ENCODE measurements around the gene GARIN1A.

Gene GARIN1A

GRCh38 chr7:128691227-128691626, 19.1 kb downstream of the GARIN1A start:
- Histone ChIP-seq H3K4me1 (ENCODE audit: insufficient read depth, poor library complexity, severe bottlenecking) (no peaks in the 10 kb centered on the region), H3K27ac (ENCODE audit: poor library complexity, severe bottlenecking) (no peak overlapping the region), H3K27me3 (ENCODE audit: insufficient read depth, poor library complexity, severe bottlenecking) (no peaks in the 10 kb centered on the region), H3K9me3 (ENCODE audit: severe bottlenecking) (no peaks in the 10 kb centered on the region), H3K36me3 (ENCODE audit: low read depth) (no peaks in the 10 kb centered on the region), H3K4me3 (ENCODE audit: severe bottlenecking) (no peak overlapping the region)
- ATAC-seq (ENCODE audit: low read depth) (no peak), DNase-seq (ENCODE audit: low spot score) (no peak)
- TF ChIP-seq CTCF (IDR thresholded peaks at IDR 0.05; ENCODE audit: poor library complexity, severe bottlenecking): no peak

- Histone ChIP-seq H3K27ac (ENCODE audit: poor library complexity, severe bottlenecking) (no peak overlapping the region), H3K4me1 (ENCODE audit: insufficient read depth, poor library complexity, severe bottlenecking) (no peaks in the 10 kb centered on the region), H3K9me3 (ENCODE audit: severe bottlenecking) (no peaks in the 10 kb centered on the region), H3K36me3 (ENCODE audit: low read depth) (no peaks in the 10 kb centered on the region), H3K4me3 (ENCODE audit: severe bottlenecking) (no peak overlapping the region), H3K27me3 (ENCODE audit: insufficient read depth, poor library complexity, severe bottlenecking) (peaks cover 3% of the 10 kb centered on the region)
- DNase-seq (ENCODE audit: low spot score) (no peak), ATAC-seq (ENCODE audit: low read depth) (no peak)
- no peak for TF ChIP-seq CTCF (IDR thresholded peaks at IDR 0.05; ENCODE audit: poor library complexity, severe bottlenecking)
These were observed 20.7 kb downstream of the GARIN1A start for GRCh38 chr7:128692623-128693270.

- no peak overlapping the region for H3K4me3 ChIP-seq (ENCODE audit: severe bottlenecking)
- no peak overlapping the region for H3K27ac ChIP-seq (ENCODE audit: poor library complexity, severe bottlenecking)
- no peaks in the 10 kb centered on the region for H3K36me3 ChIP-seq (ENCODE audit: low read depth)
- TF ChIP-seq CTCF (IDR thresholded peaks at IDR 0.05; ENCODE audit: poor library complexity, severe bottlenecking): no peak
- DNase-seq (ENCODE audit: low spot score) (no peak), ATAC-seq (ENCODE audit: low read depth) (no peak)
- peaks cover 8% of the 10 kb centered on the region for H3K27me3 ChIP-seq (ENCODE audit: insufficient read depth, poor library complexity, severe bottlenecking)
- H3K4me1 ChIP-seq (ENCODE audit: insufficient read depth, poor library complexity, severe bottlenecking): no peaks in the 10 kb centered on the region
- H3K9me3 ChIP-seq (ENCODE audit: severe bottlenecking): no peaks in the 10 kb centered on the region
These were observed 21.4 kb downstream of the GARIN1A start for GRCh38 chr7:128693373-128694015.

GRCh38 chr7:128694738-128695137, 22.6 kb downstream of the GARIN1A start:
- TF ChIP-seq CTCF (IDR thresholded peaks at IDR 0.05; ENCODE audit: poor library complexity, severe bottlenecking): no peak
- ATAC-seq (ENCODE audit: low read depth) (no peak), DNase-seq (ENCODE audit: low spot score) (no peak)
- peaks cover 9% of the 10 kb centered on the region for H3K27me3 ChIP-seq (ENCODE audit: insufficient read depth, poor library complexity, severe bottlenecking)
- H3K9me3 ChIP-seq (ENCODE audit: severe bottlenecking): no peaks in the 10 kb centered on the region
- H3K27ac ChIP-seq (ENCODE audit: poor library complexity, severe bottlenecking): no peak overlapping the region
- H3K36me3 ChIP-seq (ENCODE audit: low read depth): no peaks in the 10 kb centered on the region
- no peak overlapping the region for H3K4me3 ChIP-seq (ENCODE audit: severe bottlenecking)
- H3K4me1 ChIP-seq (ENCODE audit: insufficient read depth, poor library complexity, severe bottlenecking): no peaks in the 10 kb centered on the region

- no peaks in the 10 kb centered on the region for H3K36me3 ChIP-seq (ENCODE audit: low read depth)
- peaks cover 9% of the 10 kb centered on the region for H3K27me3 ChIP-seq (ENCODE audit: insufficient read depth, poor library complexity, severe bottlenecking)
- peak overlapping the region; percentile 25 for H3K4me3 ChIP-seq (ENCODE audit: severe bottlenecking)
- peak; percentile 75 for DNase-seq (ENCODE audit: low spot score)
- no peaks in the 10 kb centered on the region for H3K9me3 ChIP-seq (ENCODE audit: severe bottlenecking)
- H3K27ac ChIP-seq (ENCODE audit: poor library complexity, severe bottlenecking): no peak overlapping the region
- TF ChIP-seq CTCF (IDR thresholded peaks at IDR 0.05; ENCODE audit: poor library complexity, severe bottlenecking): peak; percentile 21
- H3K4me1 ChIP-seq (ENCODE audit: insufficient read depth, poor library complexity, severe bottlenecking): no peaks in the 10 kb centered on the region
- ATAC-seq (ENCODE audit: low read depth): peak; percentile 65
These were observed 25.3 kb downstream of the GARIN1A start for GRCh38 chr7:128697302-128697905.

All from RWPE2 (cell line).